K562 (cell line): Measurements from ENCODE around the gene HOXB8. TPM values are rescaled to one million over a fixed set of nuclear protein-coding genes. Genes with fewer than 3 reads are reported as not detected.
A peak's percentile ranks its signal among the peaks of the same experiment; 100 is the strongest.

ENCODE experiments used
- ARID1B ChIP-seq: fragments of 450-650 bp; IDR thresholded peaks from 2 replicates; pipeline ENCODE4 v1.6.1; 2016; ENCODE audit warnings: antibody characterized with exemption, mild to moderate bottlenecking, inconsistent platforms
- CUX1 ChIP-seq: fragments of 200-800 bp; sonication (Bioruptor generic); IDR thresholded peaks from 2 replicates; pipeline ENCODE4 v1.6.1; 2016; ENCODE audit warnings: missing genetic modification characterization, missing compliant biosample characterization
- ESRRA ChIP-seq: fragments of 450-650 bp; IDR thresholded peaks from 2 replicates; pipeline ENCODE4 v1.6.1; 2014; ENCODE audit warnings: low read depth, mild to moderate bottlenecking, moderate library complexity, borderline replicate concordance
- ETV1 ChIP-seq: fragments of 450-650 bp; conservative IDR thresholded peaks from 2 replicates; pipeline ENCODE4 v1.6.1; 2016; ENCODE audit warnings: missing genetic modification characterization, control low read depth, low read depth, missing compliant biosample characterization
- GTF2B ChIP-seq: IDR thresholded peaks from 2 replicates; pipeline ENCODE4 v1.6.1; 2011; ENCODE audit not compliant: insufficient read length; ENCODE audit errors: extremely low read depth
- HNRNPL ChIP-seq: fragments of 200-400 bp; formaldehyde crosslinking; IDR thresholded peaks from 2 replicates; pipeline ENCODE4 v1.6.1; 2017; ENCODE audit warnings: low read depth, mild to moderate bottlenecking, low read length
- MEF2A ChIP-seq: IDR thresholded peaks from 2 replicates; pipeline ENCODE4 v1.6.1; 2011; ENCODE audit warnings: low read depth, mild to moderate bottlenecking, low read length, moderate library complexity; ENCODE audit not compliant: control insufficient read depth
- POLR2A ChIP-seq: fragments of 450-650 bp; conservative IDR thresholded peaks from 2 replicates; pipeline ENCODE4 v1.6.1; 2016
- POLR2AphosphoS2 ChIP-seq: IDR thresholded peaks from 2 replicates; pipeline ENCODE4 v1.6.1; 2012; ENCODE audit warnings: low read length, improper control_type of control experiment
- RAD51 ChIP-seq: fragments of 450-650 bp; IDR thresholded peaks from 2 replicates; pipeline ENCODE4 v1.7.1; 2016; ENCODE audit warnings: low read depth, mild to moderate bottlenecking, borderline replicate concordance
- TGIF2 ChIP-seq: sonication (generic); formaldehyde crosslinking; IDR thresholded peaks from 2 replicates; pipeline ENCODE4 v1.8.1; 2022; ENCODE audit warnings: mild to moderate bottlenecking, missing genetic modification reagents, moderate library complexity
- ZBTB34 ChIP-seq: fragments of 250-450 bp; sonication (Bioruptor Pico); IDR thresholded peaks from 2 replicates; pipeline ENCODE4 v1.8.0; 2021; ENCODE audit warnings: mild to moderate bottlenecking, moderate library complexity
- ZKSCAN3 ChIP-seq: fragments of 250-450 bp; sonication (Bioruptor Pico); IDR thresholded peaks from 2 replicates; pipeline ENCODE4 v1.4.0; 2020
- ZNF146 ChIP-seq: IDR thresholded peaks from one replicate; pipeline ENCODE4 v1.6.1; 2018; ENCODE audit warnings: missing compliant biosample characterization; ENCODE audit not compliant: unreplicated experiment
- ZNF23 ChIP-seq: fragments of 250-450 bp; sonication (Bioruptor Pico); IDR thresholded peaks from 2 replicates; pipeline ENCODE4 v1.4.0; 2020; ENCODE audit warnings: mild to moderate bottlenecking
- ZNF740 ChIP-seq, 3 experiments: fragments of 200-800 bp in 1 of 3; sonication (Bioruptor generic) in 1 of 3; sonication (generic) in 1 of 3; formaldehyde crosslinking in 1 of 3; IDR thresholded peaks; 2 replicates each; pipeline versions ENCODE4 v1.6.1 to v1.8.0; 2016 to 2022; ENCODE audit warnings: mild to moderate bottlenecking in 2 of 3, missing compliant biosample characterization in 2 of 3, missing genetic modification characterization in 2 of 3, missing genetic modification reagents in 1 of 3
- ZNF766 ChIP-seq: fragments of 200-800 bp; sonication (Bioruptor generic); conservative IDR thresholded peaks from 2 replicates; pipeline ENCODE4 v1.6.1; 2016; ENCODE audit warnings: missing genetic modification characterization, missing compliant biosample characterization
- polyA plus RNA-seq, 8 experiments: library from polyadenylated mRNA; depleted of rRNA in 4 of 8; stranded (reverse) in 5 of 8; unstranded in 3 of 8; fragments of >200 nt; fragmentation: Nextera tagmentation in 2 of 8; fragmentation: Illumina TruSeq in 1 of 8; extraction: Ambion mirVana in 2 of 8; extraction: Trizol in 1 of 8; gene quantifications; 2 replicates each; pipeline versions ENCODE4 v1.2.1 to v1.2.3, GENCODE V29; 2011 to 2014; ENCODE audit warnings: inconsistent platforms in 1 of 8, missing spikeins in 1 of 8
- total RNA-seq, 7 experiments: library from RNA; depleted of rRNA in 6 of 7; stranded (reverse); fragments of >200 nt in 6 of 7; fragmentation: Illumina TruSeq in 2 of 7; extraction: Trizol in 2 of 7; gene quantifications; 2 replicates each; pipeline versions ENCODE4 v1.2.1 to v1.2.3, GENCODE V29; 2011 to 2021; ENCODE audit warnings: low replicate concordance in 1 of 7

HOXB8 gene
- total and polyA plus RNA-seq, 9 of the 15 experiments (the other 6 are each of a cell fraction or from before 2014, with no cell fraction given) = 0.52 to 23.8 (median 3.6) TPM

GRCh38 chr17:48627623-48628521 is 12.8 kb upstream of the HOXB8 start (continued):
- 0 out of 2 replicates have a peak, but pooled peaks have one; percentile 38 for TF ChIP-seq POLR2A
- no peak for TF ChIP-seq ETV1 (tag)
- 0 out of 2 replicates have a peak, but pooled peaks have one; percentile 4 for TF ChIP-seq CUX1
- peak; percentile 32; the same call in 1 of the 2 replicates for TF ChIP-seq ARID1B
- TF ChIP-seq ZNF766 (CRISPR knock-in tag) = 0 out of 2 replicates have a peak, but pooled peaks have one; percentile 17
- TF ChIP-seq ZNF23 (CRISPR knock-in tag) = no peak
- no peak for TF ChIP-seq TGIF2
- no peak for TF ChIP-seq ZNF740 (CRISPR knock-in tag; IDR thresholded peaks at IDR 0.05)
- TF ChIP-seq ZNF740 (tag; IDR thresholded peaks at IDR 0.05) = 0 out of 4 replicates have a peak, but pooled peaks of 1 of the 2 experiments have one; percentile 25
- no peak for TF ChIP-seq GTF2B
- no peak for TF ChIP-seq ZNF146
- no peak for TF ChIP-seq ZKSCAN3 (CRISPR knock-in tag)
- TF ChIP-seq RAD51 = no peak
- no peak for TF ChIP-seq ESRRA
- TF ChIP-seq MEF2A = no peak
- no peak for TF ChIP-seq HNRNPL
- no peak for TF ChIP-seq POLR2AphosphoS2
- no peak for TF ChIP-seq ZBTB34
